Upper lobe of left lung (tissue), 6 donors: ENCODE data around the gene POLE3. TPM values are rescaled to one million over a fixed set of nuclear protein-coding genes. Genes with fewer than 3 reads are reported as not detected.
"Not testable (repeated sequence)": the region's sequence is repeated elsewhere in the genome, so short reads cannot be mapped to it uniquely, and the experiment has no call there.

ENCODE experiments used
- ATAC-seq, 2 donors: fragments of 200-7000 bp; cut with Tn5 transposase; one replicate each; pipeline ENCODE4 v1.9.1; 2022; ENCODE audit warnings: mild to moderate bottlenecking in 2 of 2, moderate library complexity in 2 of 2; ENCODE audit not compliant: low FRiP score in 2 of 2
- DNase-seq, 2 donors: peaks; one replicate each; pipeline ENCODE4 v3.0.0-alpha.2; 2019 to 2020
- H3K27ac ChIP-seq, 4 donors: fragments of 200-600 bp; sonication (generic); one replicate each; pipeline ENCODE4 v1.5.1; 2016 to 2019
- H3K27me3 ChIP-seq, 4 donors: fragments of 200-600 bp; sonication (generic); one replicate each; pipeline ENCODE4 v1.5.1; 2017 to 2019
- H3K36me3 ChIP-seq, 4 donors: fragments of 200-600 bp; sonication (generic); one replicate each; pipeline ENCODE4 v1.5.1; 2016 to 2019
- H3K4me1 ChIP-seq, 4 donors: fragments of 200-600 bp; sonication (generic); one replicate each; pipeline ENCODE4 v1.5.1; 2018 to 2019
- H3K4me3 ChIP-seq, 4 donors: fragments of 200-600 bp; sonication (generic); one replicate each; pipeline ENCODE4 v1.5.1; 2017 to 2019; ENCODE audit warnings: mild to moderate bottlenecking in 2 of 4, moderate library complexity in 1 of 4
- H3K9me3 ChIP-seq, 4 donors: fragments of 200-600 bp; sonication (generic); one replicate each; pipeline ENCODE4 v1.5.1; 2018 to 2019
- CTCF ChIP-seq, 6 experiments: fragments of 450-650 bp in 4 of 6; fragments of 200-600 bp in 2 of 6; sonication (generic) in 2 of 6; IDR thresholded peaks; one replicate each; pipeline ENCODE4 v1.5.1; 2016 to 2019; ENCODE audit warnings: antibody characterized with exemption in 6 of 6
- EP300 ChIP-seq, 4 donors: sonication (generic); formaldehyde crosslinking; IDR thresholded peaks; one replicate each; pipeline ENCODE4 v1.5.1; 2017; ENCODE audit warnings: antibody characterized with exemption in 4 of 4, control low read depth in 2 of 4
- POLR2A ChIP-seq, 4 donors: fragments of 450-650 bp; IDR thresholded peaks; one replicate each; pipeline ENCODE4 v1.5.1; 2016 to 2017; ENCODE audit warnings: antibody characterized with exemption in 4 of 4, mild to moderate bottlenecking in 2 of 4
- POLR2AphosphoS5 ChIP-seq, 2 donors: sonication (generic); formaldehyde crosslinking; IDR thresholded peaks; one replicate each; pipeline ENCODE4 v1.5.1; 2017; ENCODE audit warnings: antibody characterized with exemption in 2 of 2
- WGBS, 2 donors: methylation state at CpG; one replicate each; pipeline ENCODE4 v1.1.5; 2017 to 2018; 5-methylcytosine and 5-hydroxymethylcytosine counted together
- total RNA-seq, 6 donors: library from RNA; depleted of rRNA in 4 of 6; stranded (reverse); fragments of >200 nt in 4 of 6; gene quantifications; one replicate each; pipeline versions ENCODE4 v1.1.0 to v1.2.1, GENCODE V29; 2016 to 2021
- donor health status: DM: no; HTN: no; CAD: no; lungs with moderate emphysema.
- donor health status: DM: no; HTN: yes; CAD: no; lungs with severe emphysema.

Gene POLE3
- total RNA-seq, 6 donors from 2014 or later, result 6.4 to 37.1 (median 28.4) TPM

GRCh38 chr9:113449376-113449775 is 38.9 kb upstream of the POLE3 start:
- TF ChIP-seq CTCF (IDR thresholded peaks at IDR 0.05) (no peak), EP300 (IDR thresholded peaks at IDR 0.05) (no peak), POLR2A (IDR thresholded peaks at IDR 0.05) (no peak), POLR2AphosphoS5 (IDR thresholded peaks at IDR 0.05) (no peak)
- Histone ChIP-seq H3K4me1 (peaks cover 3 to 10% (median 10%) of the 10 kb centered on the region in 4 donors), H3K4me3 (no peak overlapping the region), H3K36me3 (no peaks in the 10 kb centered on the region), H3K27ac (no peak overlapping the region), H3K9me3 (no peaks in the 10 kb centered on the region), H3K27me3 (no peaks in the 10 kb centered on the region)
- 36 to 50% methylated on average over 2 of the region's 2 CpGs for WGBS, 2 donors
- no peak for DNase-seq
- no peak for ATAC-seq

- WGBS, 2 donors, result 48 to 59% methylated on average over 3 of the region's 3 CpGs
- no peak overlapping the region for H3K4me3 ChIP-seq
- H3K4me1 ChIP-seq, result peaks cover 0 to 10% (median 6%) of the 10 kb centered on the region in 4 donors
- H3K9me3 ChIP-seq, result no peaks in the 10 kb centered on the region
- DNase-seq, result no peak
- TF ChIP-seq POLR2A (IDR thresholded peaks at IDR 0.05) (no peak), CTCF (IDR thresholded peaks at IDR 0.05) (peak; percentile 45 to 76 (median 65))
- H3K27me3 ChIP-seq, result no peaks in the 10 kb centered on the region
- H3K27ac ChIP-seq, result peak overlapping the region in 2 of 4 donors; percentile 1 to 36
- ATAC-seq, result peak in 1 of 2 donors; percentile 63
- no peaks in the 10 kb centered on the region for H3K36me3 ChIP-seq
These were observed 35.9 kb upstream of the POLE3 start for GRCh38 chr9:113446323-113446740.

DNA sequence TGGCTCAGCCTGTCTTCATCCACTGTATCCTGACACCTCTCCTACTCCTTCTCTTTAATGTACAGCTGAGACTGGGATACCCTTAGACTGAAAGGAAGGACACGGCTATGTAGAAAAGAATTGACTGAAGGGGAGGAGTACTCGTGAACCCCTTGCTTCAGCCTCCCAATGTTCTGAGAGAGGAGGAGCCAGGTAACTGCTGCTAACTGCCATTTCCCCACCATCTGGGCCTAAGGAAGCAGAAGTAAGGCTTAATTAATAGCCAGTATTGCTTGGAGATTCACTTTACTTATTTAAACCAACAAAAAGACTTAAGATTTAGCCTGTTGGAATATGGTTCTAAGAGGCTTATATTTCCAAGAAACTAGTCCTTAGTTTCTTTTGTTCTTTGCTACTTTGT is 34.3 kb upstream of the POLE3 start:
- WGBS, 2 donors, result 72 to 76% methylated on average over 2 of the region's 2 CpGs
- no peaks in the 10 kb centered on the region for H3K9me3 ChIP-seq
- no peaks in the 10 kb centered on the region for H3K27me3 ChIP-seq
- no peak for TF ChIP-seq POLR2A (IDR thresholded peaks at IDR 0.05)
- TF ChIP-seq EP300 (IDR thresholded peaks at IDR 0.05), result no peak
- no peak for TF ChIP-seq CTCF (IDR thresholded peaks at IDR 0.05)
- no peak for TF ChIP-seq POLR2AphosphoS5 (IDR thresholded peaks at IDR 0.05)
- H3K4me3 ChIP-seq, result no peak overlapping the region
- DNase-seq (no peak), ATAC-seq (no peak)
- H3K27ac ChIP-seq, result no peak overlapping the region
- H3K4me1 ChIP-seq, result peaks cover 0 to 10% (median 6%) of the 10 kb centered on the region in 4 donors
- H3K36me3 ChIP-seq, result no peaks in the 10 kb centered on the region

- not testable (repeated sequence) for H3K4me3 ChIP-seq, H3K27ac ChIP-seq, H3K9me3 ChIP-seq, H3K4me1 ChIP-seq, H3K27me3 ChIP-seq, DNase-seq, ATAC-seq, H3K36me3 ChIP-seq
- WGBS, 2 donors, result 81 to 83% methylated on average over 1 of the region's 1 CpG
These were observed 27.2 kb upstream of the POLE3 start for GRCh38 chr9:113437716-113438115.

DNA sequence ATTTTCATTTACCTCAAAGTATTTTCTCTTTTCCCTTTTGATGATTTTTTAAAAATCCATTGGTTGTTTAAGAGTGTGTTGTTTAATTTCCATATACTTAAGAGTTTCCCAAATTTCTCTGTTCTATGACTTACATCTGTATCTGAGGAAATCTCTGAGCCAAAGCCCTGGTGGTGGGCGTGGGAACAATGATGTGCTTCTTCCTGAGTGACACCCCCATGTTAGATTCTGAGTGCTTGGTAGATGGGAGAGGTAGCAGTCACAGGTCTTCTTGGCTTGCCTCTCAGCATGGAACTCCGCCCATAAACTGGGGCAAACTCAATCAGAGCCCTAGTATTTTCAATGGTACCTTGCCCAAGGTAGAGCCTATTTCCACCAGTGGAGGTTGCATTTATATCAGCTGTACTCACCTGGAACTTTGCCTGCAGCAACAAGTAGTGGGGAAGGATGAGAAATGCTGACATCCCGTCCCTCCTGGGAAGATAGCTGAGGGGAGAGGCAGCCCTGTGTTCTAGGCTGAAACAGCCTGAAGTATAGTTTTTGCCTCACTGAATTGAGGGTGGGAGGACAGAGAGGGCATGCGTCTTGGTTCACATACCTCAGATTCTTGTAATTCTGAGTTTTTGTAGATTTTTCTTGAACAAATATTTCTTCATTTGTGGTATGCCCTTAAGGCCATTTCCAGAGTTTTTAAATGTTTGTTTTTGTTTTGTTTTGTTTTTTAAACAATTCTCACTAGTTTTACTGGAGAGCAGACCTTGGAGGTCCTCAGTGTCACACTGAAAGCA is 26.4 kb upstream of the POLE3 start:
- WGBS, 2 donors, result 76 to 79% methylated on average over 4 of the region's 4 CpGs
- Histone ChIP-seq H3K4me3 (no peak overlapping the region), H3K9me3 (no peaks in the 10 kb centered on the region)

More for the DNA sequence above, 26.4 kb upstream of the POLE3 start:
- DNase-seq, result no peak
- Histone ChIP-seq H3K4me1 (no peaks in the 10 kb centered on the region), H3K36me3 (no peaks in the 10 kb centered on the region), H3K27me3 (no peaks in the 10 kb centered on the region), H3K27ac (no peak overlapping the region)
- ATAC-seq, result no peak
- TF ChIP-seq POLR2A (IDR thresholded peaks at IDR 0.05) (no peak), EP300 (IDR thresholded peaks at IDR 0.05) (no peak), CTCF (IDR thresholded peaks at IDR 0.05) (no peak), POLR2AphosphoS5 (IDR thresholded peaks at IDR 0.05) (no peak)
